GM19463 (cell line): ENCODE measurements around the gene EXOC6.

Source experiments
- ATAC-seq: cut with Tn5 transposase; IDR thresholded peaks from one replicate; pipeline ENCODE4 v1.9.1; 2021; ENCODE audit warnings: mild to moderate bottlenecking, moderate library complexity; ENCODE audit not compliant: unreplicated experiment

EXOC6 gene

GRCh38 chr10:92848441-92849233, at the start of gene EXOC6:
Gene EXOC6, plus strand, starts transcription at chr10:92848520. Its CDS starts 14 bp downstream, at chr10:92848534.
- peak; percentile 78 for ATAC-seq

GRCh38 chr10:92799568-92799967, 48.8 kb upstream of the EXOC6 start:
- ATAC-seq = no peak

GRCh38 chr10:92800134-92800733, 48.1 kb upstream of the EXOC6 start:
- ATAC-seq = no peak

GRCh38 chr10:92801978-92802872, 46.1 kb upstream of the EXOC6 start:
- no peak for ATAC-seq

- ATAC-seq = no peak
Measured at GRCh38 chr10:92809840-92810239, 38.5 kb upstream of the EXOC6 start.

- peak; percentile 50 for ATAC-seq
Measured at GRCh38 chr10:92810934-92811532, 37.3 kb upstream of the EXOC6 start.

- no peak for ATAC-seq
Measured at GRCh38 chr10:92811986-92812385, 36.3 kb upstream of the EXOC6 start.

GRCh38 chr10:92813979-92814378, 34.3 kb upstream of the EXOC6 start:
- no peak for ATAC-seq

GRCh38 chr10:92814790-92815189, 33.5 kb upstream of the EXOC6 start:
- ATAC-seq = no peak

GRCh38 chr10:92816091-92816531, 32.2 kb upstream of the EXOC6 start:
- no peak for ATAC-seq

- no peak for ATAC-seq
Measured at GRCh38 chr10:92822060-92822634, 26.2 kb upstream of the EXOC6 start.

GRCh38 chr10:92822964-92823363, 25.4 kb upstream of the EXOC6 start:
- ATAC-seq = no peak

GRCh38 chr10:92826061-92826460, 22.3 kb upstream of the EXOC6 start:
- no peak for ATAC-seq

- ATAC-seq = no peak
Measured at GRCh38 chr10:92826504-92826903, 21.8 kb upstream of the EXOC6 start.

- ATAC-seq = no peak
Measured at GRCh38 chr10:92829042-92829785, 19.1 kb upstream of the EXOC6 start.

GRCh38 chr10:92829786-92830377, 18.4 kb upstream of the EXOC6 start:
- no peak for ATAC-seq

- ATAC-seq = no peak
Measured at GRCh38 chr10:92830478-92831389, 17.6 kb upstream of the EXOC6 start.

GRCh38 chr10:92832121-92832520, 16.2 kb upstream of the EXOC6 start:
- no peak for ATAC-seq
